K562 (cell line): ENCODE measurements around the gene GEMIN2. TPM values are rescaled to one million over a fixed set of nuclear protein-coding genes. Genes with fewer than 3 reads are reported as not detected.

Experiments used
- CREB1 ChIP-seq, 2 experiments: sonication (generic) in 1 of 2; formaldehyde crosslinking in 1 of 2; IDR thresholded peaks; 2 replicates each; pipeline versions ENCODE4 v1.6.1 to v1.8.0; 2012 to 2022; ENCODE audit warnings: inconsistent platforms in 1 of 2, mild to moderate bottlenecking in 1 of 2, missing genetic modification reagents in 1 of 2, moderate library complexity in 1 of 2
- ETV5 ChIP-seq: sonication (generic); formaldehyde crosslinking; IDR thresholded peaks from 2 replicates; pipeline ENCODE4 v1.4.0; 2020; ENCODE audit warnings: low read depth, mild to moderate bottlenecking, missing genetic modification reagents
- GTF2A2 ChIP-seq: IDR thresholded peaks from 2 replicates; pipeline ENCODE4 v1.6.1; 2016; ENCODE audit warnings: mild to moderate bottlenecking, missing genetic modification characterization, missing compliant biosample characterization
- IRF2 ChIP-seq: sonication (generic); formaldehyde crosslinking; IDR thresholded peaks from 2 replicates; pipeline ENCODE4 v1.8.1; 2022; ENCODE audit warnings: mild to moderate bottlenecking, missing genetic modification reagents
- NCOA2 ChIP-seq, 2 experiments: fragments of 450-650 bp; IDR thresholded peaks; 2 replicates each; pipeline ENCODE4 v1.6.1; 2018; ENCODE audit warnings: mild to moderate bottlenecking in 2 of 2, moderate library complexity in 1 of 2; ENCODE audit not compliant: partially characterized antibody in 2 of 2
- NRF1 ChIP-seq, 2 experiments: fragments of 450-650 bp; IDR thresholded peaks in 1 of 2; conservative IDR thresholded peaks in 1 of 2; 2 replicates each; pipeline ENCODE4 v1.6.1; 2014; ENCODE audit warnings: mild to moderate bottlenecking in 2 of 2
- RNF2 ChIP-seq: sonication (generic); IDR thresholded peaks from 2 replicates; pipeline ENCODE4 v1.6.1; 2016
- ZNF146 ChIP-seq: IDR thresholded peaks from one replicate; pipeline ENCODE4 v1.6.1; 2018; ENCODE audit warnings: missing compliant biosample characterization; ENCODE audit not compliant: unreplicated experiment
- ZNF717 ChIP-seq: fragments of 250-450 bp; sonication (Bioruptor Pico); IDR thresholded peaks from 2 replicates; pipeline ENCODE4 v1.5.0; 2021
- polyA plus RNA-seq, 8 experiments: library from polyadenylated mRNA; depleted of rRNA in 4 of 8; stranded (reverse) in 5 of 8; unstranded in 3 of 8; fragments of >200 nt; fragmentation: Nextera tagmentation in 2 of 8; fragmentation: Illumina TruSeq in 1 of 8; extraction: Ambion mirVana in 2 of 8; extraction: Trizol in 1 of 8; gene quantifications; 2 replicates each; pipeline versions ENCODE4 v1.2.1 to v1.2.3, GENCODE V29; 2011 to 2014; ENCODE audit warnings: inconsistent platforms in 1 of 8, missing spikeins in 1 of 8
- total RNA-seq, 7 experiments: library from RNA; depleted of rRNA in 6 of 7; stranded (reverse); fragments of >200 nt in 6 of 7; fragmentation: Illumina TruSeq in 2 of 7; extraction: Trizol in 2 of 7; gene quantifications; 2 replicates each; pipeline versions ENCODE4 v1.2.1 to v1.2.3, GENCODE V29; 2011 to 2021; ENCODE audit warnings: low replicate concordance in 1 of 7
- TF ChIP-seq, protein P1 (sequence below): fragments of 250-450 bp; sonication (Bioruptor Pico); IDR thresholded peaks from 2 replicates; pipeline ENCODE4 v1.4.0; 2020; ENCODE audit warnings: mild to moderate bottlenecking, moderate library complexity, borderline replicate concordance
- TF ChIP-seq, protein P2 (sequence below): conservative IDR thresholded peaks from 2 replicates; pipeline ENCODE4 v1.6.1; 2011; ENCODE audit warnings: low read depth, mild to moderate bottlenecking, low read length; ENCODE audit not compliant: control insufficient read depth
- TF ChIP-seq, protein P3 (sequence below): fragments of 450-650 bp; IDR thresholded peaks from 2 replicates; pipeline ENCODE4 v1.6.1; 2016; ENCODE audit warnings: low read depth, mild to moderate bottlenecking, moderate library complexity

Gene GEMIN2
- total and polyA plus RNA-seq, 9 of the 15 experiments (the other 6 are each of a cell fraction or from before 2014, with no cell fraction given): 23.0 to 87.6 (median 45.5) TPM

DNA sequence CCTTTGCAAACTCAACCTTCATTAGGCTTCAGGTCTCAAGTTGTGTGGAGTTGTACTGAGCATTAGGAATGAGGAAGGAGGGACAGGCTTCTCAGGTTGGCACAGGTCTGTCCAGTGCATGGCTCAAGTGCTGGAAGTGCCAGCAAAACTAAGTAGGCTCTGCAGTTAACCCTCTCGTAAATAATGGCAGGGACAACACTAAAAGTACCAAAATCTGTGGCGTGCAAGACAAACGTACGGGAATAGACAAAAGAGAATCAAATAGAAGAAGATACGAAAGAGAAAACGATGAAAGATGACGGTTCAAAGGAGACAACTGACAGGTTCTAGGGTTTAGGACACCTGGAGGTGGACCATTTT is 55.4 kb downstream of the GEMIN2 start (continued):
- TF ChIP-seq NRF1 (conservative IDR thresholded peaks at IDR 0.05 in 1 of 2, IDR thresholded peaks at IDR 0.05 in 1 of 2): no peak
- TF ChIP-seq ETV5 (CRISPR knock-in tag): no peak
- no peak for TF ChIP-seq CREB1 (IDR thresholded peaks at IDR 0.05)
- TF ChIP-seq CREB1 (CRISPR knock-in tag; IDR thresholded peaks at IDR 0.05): no peak
- TF ChIP-seq, protein P1, sequence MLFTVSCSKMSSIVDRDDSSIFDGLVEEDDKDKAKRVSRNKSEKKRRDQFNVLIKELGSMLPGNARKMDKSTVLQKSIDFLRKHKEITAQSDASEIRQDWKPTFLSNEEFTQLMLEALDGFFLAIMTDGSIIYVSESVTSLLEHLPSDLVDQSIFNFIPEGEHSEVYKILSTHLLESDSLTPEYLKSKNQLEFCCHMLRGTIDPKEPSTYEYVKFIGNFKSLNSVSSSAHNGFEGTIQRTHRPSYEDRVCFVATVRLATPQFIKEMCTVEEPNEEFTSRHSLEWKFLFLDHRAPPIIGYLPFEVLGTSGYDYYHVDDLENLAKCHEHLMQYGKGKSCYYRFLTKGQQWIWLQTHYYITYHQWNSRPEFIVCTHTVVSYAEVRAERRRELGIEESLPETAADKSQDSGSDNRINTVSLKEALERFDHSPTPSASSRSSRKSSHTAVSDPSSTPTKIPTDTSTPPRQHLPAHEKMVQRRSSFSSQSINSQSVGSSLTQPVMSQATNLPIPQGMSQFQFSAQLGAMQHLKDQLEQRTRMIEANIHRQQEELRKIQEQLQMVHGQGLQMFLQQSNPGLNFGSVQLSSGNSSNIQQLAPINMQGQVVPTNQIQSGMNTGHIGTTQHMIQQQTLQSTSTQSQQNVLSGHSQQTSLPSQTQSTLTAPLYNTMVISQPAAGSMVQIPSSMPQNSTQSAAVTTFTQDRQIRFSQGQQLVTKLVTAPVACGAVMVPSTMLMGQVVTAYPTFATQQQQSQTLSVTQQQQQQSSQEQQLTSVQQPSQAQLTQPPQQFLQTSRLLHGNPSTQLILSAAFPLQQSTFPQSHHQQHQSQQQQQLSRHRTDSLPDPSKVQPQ (CRISPR knock-in tag): no peak
- TF ChIP-seq ZNF146 (CRISPR knock-in tag): no peak
- no peak for TF ChIP-seq ZNF717
- no peak for TF ChIP-seq NCOA2 (IDR thresholded peaks at IDR 0.05; ENCODE audit: partially characterized antibody in 2 of 2)
- no peak for TF ChIP-seq IRF2
- TF ChIP-seq, protein P2, sequence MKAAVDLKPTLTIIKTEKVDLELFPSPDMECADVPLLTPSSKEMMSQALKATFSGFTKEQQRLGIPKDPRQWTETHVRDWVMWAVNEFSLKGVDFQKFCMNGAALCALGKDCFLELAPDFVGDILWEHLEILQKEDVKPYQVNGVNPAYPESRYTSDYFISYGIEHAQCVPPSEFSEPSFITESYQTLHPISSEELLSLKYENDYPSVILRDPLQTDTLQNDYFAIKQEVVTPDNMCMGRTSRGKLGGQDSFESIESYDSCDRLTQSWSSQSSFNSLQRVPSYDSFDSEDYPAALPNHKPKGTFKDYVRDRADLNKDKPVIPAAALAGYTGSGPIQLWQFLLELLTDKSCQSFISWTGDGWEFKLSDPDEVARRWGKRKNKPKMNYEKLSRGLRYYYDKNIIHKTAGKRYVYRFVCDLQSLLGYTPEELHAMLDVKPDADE: no peak
- TF ChIP-seq RNF2: no peak
- TF ChIP-seq GTF2A2 (tag): no peak
- TF ChIP-seq, protein P3, sequence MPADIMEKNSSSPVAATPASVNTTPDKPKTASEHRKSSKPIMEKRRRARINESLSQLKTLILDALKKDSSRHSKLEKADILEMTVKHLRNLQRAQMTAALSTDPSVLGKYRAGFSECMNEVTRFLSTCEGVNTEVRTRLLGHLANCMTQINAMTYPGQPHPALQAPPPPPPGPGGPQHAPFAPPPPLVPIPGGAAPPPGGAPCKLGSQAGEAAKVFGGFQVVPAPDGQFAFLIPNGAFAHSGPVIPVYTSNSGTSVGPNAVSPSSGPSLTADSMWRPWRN: no peak
- TF ChIP-seq, all 486 proteins: peak for 0
